Dedifferentiated amniotic fluid mesenchymal stem cell (primary cell): ENCODE results near the gene SYTL3.
"Not testable (repeated sequence)": the region's sequence is repeated elsewhere in the genome, so short reads cannot be mapped to it uniquely, and the experiment has no call there.

ENCODE experiments used
- DNase-seq: peaks from one replicate; pipeline ENCODE4 v3.0.0-alpha.2; 2016; ENCODE audit errors: extremely low spot score

The SYTL3 gene

DNA sequence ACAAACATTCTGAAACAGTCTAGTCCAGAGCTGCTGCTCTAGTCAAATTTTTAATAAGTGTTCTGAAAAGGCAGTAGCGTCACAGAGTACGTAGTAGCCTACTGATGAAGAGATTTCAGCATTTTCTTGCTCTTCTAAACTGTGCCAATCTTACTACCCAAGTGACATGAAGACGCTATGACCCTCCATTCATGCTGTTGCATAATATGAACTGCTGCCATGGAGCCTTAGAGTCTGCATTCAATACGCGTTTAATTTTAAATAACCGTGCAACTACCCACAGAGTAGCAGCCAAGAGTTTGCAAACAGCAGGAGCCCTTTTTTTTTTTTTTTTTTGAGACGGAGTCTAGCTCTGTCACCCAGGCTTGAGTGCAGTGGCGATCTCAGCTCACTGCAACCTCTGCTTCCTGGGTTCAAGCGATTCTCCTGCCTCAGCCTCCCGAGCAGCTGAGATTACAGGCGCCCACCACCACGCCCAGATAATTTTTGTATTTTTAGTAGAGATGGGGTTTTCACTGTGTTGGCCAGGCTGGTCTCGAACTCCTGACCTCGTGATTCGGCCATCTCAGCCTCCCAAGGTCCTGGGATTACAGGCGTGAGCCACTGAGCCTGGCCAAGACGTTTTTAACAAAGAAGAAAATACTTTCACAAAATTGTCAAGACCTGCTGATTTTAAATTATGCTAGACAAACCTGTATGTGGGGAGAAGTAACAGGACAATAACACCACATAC lies 125.0 kb downstream of the SYTL3 start:
- DNase-seq: no peak

- DNase-seq: no peak
Observed at GRCh38 chr6:158775832-158776231, 126.0 kb downstream of the SYTL3 start.

- no peak for DNase-seq
Observed at GRCh38 chr6:158776737-158777136, 126.9 kb downstream of the SYTL3 start.

GRCh38 chr6:158777510-158777909 lies 127.7 kb downstream of the SYTL3 start:
- no peak for DNase-seq

GRCh38 chr6:158778005-158778527 lies 128.2 kb downstream of the SYTL3 start:
- DNase-seq: no peak

GRCh38 chr6:158780246-158780884 lies 130.5 kb downstream of the SYTL3 start:
- DNase-seq: no peak

- no peak for DNase-seq
Observed at GRCh38 chr6:158780988-158781691, 131.3 kb downstream of the SYTL3 start.

DNA sequence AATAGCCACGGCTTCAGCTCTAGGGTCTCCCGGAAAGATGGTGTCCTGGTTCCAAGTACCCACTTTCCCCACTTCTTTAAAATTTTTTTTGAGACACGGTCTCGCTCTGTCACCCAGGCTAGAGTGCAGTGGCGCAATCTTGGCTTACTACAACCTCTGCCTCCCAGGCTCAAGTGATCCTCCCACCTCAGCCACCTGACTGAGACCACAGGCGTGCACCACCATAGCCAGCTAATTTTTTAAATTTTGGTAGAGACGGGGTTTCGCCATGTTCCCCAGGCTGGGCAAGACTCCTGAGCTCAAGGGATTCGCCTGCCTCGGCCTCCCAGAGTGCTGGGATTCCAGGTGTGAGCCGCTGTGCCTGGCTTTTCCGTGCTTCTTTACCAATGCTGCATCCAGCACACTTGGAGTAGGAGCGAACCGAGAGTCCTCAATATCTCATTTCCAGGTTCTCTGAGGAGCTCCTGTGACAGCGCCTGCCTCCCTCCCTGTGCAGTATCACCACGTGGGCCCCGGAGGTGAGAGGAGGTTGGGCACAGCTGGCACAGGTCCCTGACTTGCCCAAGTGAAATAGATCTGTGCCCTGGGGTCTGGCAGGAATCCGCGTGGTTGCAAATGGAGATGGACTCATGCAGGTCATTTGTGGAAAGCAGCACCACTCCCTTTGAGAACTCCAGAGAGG lies 132.0 kb downstream of the SYTL3 start:
- no peak for DNase-seq

- DNase-seq: no peak
Observed at GRCh38 chr6:158782432-158783166, 132.7 kb downstream of the SYTL3 start.

- no peak for DNase-seq
Observed at GRCh38 chr6:158783167-158783450, 133.3 kb downstream of the SYTL3 start.

- DNase-seq: no peak
Observed at GRCh38 chr6:158783851-158784250, 134.0 kb downstream of the SYTL3 start.

- no peak for DNase-seq
Observed at GRCh38 chr6:158784505-158784904, 134.7 kb downstream of the SYTL3 start.

- no peak for DNase-seq
Observed at GRCh38 chr6:158785036-158785435, 135.2 kb downstream of the SYTL3 start.

- DNase-seq: no peak
Observed at GRCh38 chr6:158786645-158787304, 136.9 kb downstream of the SYTL3 start.

GRCh38 chr6:158787395-158787794 lies 137.5 kb downstream of the SYTL3 start:
- DNase-seq: no peak

- no peak for DNase-seq
Observed at GRCh38 chr6:158789115-158789917, 139.5 kb downstream of the SYTL3 start.

DNA sequence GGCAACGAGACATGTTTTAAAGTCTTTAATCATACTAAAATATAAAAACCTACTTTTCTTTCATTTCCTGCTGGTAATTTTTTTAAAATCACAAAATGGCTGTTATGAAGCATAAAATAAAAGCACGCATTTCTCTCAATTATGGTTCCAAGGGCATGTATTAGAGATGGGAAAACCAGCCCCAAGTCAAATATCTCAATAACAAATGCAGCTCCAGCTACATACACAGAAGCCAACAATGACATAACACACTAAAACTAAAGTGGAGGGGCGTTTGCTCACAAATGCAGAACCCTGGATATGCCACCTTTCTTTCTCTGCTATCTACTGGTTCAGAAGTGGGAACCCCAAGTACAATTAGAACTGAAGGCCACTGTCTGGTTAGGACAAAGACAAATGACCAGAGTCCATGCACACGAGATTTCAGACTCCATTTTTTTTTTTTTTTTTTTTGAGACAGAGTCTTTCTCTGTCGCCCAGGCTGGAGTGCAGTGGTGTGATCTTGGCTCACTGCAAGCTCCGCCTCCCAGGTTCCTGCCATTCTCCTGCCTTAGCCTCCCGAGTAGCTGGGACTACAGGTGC lies 141.5 kb downstream of the SYTL3 start:
- DNase-seq: no peak

- not testable (repeated sequence) for DNase-seq
Observed at GRCh38 chr6:158792505-158792904, 142.7 kb downstream of the SYTL3 start.

DNA sequence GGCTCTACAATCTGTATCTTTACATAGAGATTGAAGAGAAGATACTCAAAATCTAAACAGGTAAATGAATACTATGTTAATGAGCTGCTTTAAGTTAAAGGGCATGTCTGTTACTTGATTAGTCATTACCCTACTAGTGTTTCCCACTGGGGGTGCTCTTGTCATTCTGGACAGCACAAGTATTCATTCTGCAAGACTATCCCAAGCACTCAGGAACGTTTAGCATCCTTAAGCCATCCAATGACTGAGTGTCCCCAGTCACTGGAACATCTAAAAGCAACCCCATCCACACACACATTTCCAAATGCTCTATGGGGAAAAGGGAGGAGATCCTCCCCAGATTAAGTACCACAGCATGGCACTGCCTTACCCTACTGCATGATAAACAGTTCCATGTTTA lies 143.6 kb downstream of the SYTL3 start:
- peak; percentile 38 for DNase-seq

- no peak for DNase-seq
Observed at GRCh38 chr6:158795516-158795915, 145.7 kb downstream of the SYTL3 start.
